ENCODE results near the gene COL11A2. TPM values are rescaled to one million over a fixed set of nuclear protein-coding genes. Genes with fewer than 3 reads are reported as not detected.

Gene COL11A2
- polyA plus RNA-seq, 3 donors: 0.57 TPM; not detected in 2

DNA sequence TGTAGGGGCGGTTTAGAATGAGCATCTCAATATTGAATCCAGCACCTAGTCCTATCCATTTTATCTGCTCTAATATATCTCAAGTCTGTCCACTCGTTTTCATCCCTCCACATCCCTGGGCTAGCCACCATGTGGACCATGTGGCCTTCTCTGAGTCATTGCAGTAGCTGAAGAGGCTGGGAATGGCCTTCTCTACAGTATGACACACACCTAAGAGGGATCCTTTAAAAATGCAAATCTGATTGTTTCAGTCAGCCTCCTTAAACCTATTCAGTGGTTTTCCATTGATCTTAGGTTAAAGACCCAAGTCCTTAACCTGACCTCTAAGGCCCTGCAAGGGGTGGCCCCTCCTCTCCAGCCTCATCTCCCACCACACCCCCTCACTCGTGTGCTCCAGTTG is 25.4 kb upstream of the COL11A2 start:
- Histone ChIP-seq H3K4me2 (replicated peaks; ENCODE audit: extremely low read depth, low read length, poor library complexity, severe bottlenecking) (no peak overlapping the region), H3K9me3 (replicated peaks in 1 of 2; ENCODE audit: control insufficient read depth in 1 of 2, insufficient read depth in 1 of 2, low read length in 2 of 2) (no peaks in the 10 kb centered on the region), H3K27ac (ENCODE audit: low read depth in 1 of 2, low read length in 2 of 2) (no peak overlapping the region), H3K36me3 (replicated peaks in 1 of 2; ENCODE audit: control insufficient read depth in 1 of 2, insufficient read depth in 2 of 2, low read length in 2 of 2) (no peaks in the 10 kb centered on the region), H3K79me2 (ENCODE audit: insufficient read depth, low read length) (no peaks in the 10 kb centered on the region), H3K27me3 (ENCODE audit: control insufficient read depth in 2 of 2, insufficient read depth in 2 of 2, low read length in 2 of 2) (peaks cover 12 to 28% of the 10 kb centered on the region in 2 donors), H4K20me1 (ENCODE audit: insufficient read depth, low read length) (no peaks in the 10 kb centered on the region), H3K9ac (ENCODE audit: insufficient read depth, low read length, poor library complexity, severe bottlenecking) (no peak overlapping the region), H3K4me1 (ENCODE audit: control insufficient read depth in 1 of 2, insufficient read depth in 2 of 2, low read length in 2 of 2) (peaks cover 11 to 13% of the 10 kb centered on the region in 2 donors), H3K4me3 (replicated peaks in 1 of 3; ENCODE audit: low read depth in 2 of 3, low read length in 3 of 3) (no peak overlapping the region), H2AFZ (ENCODE audit: insufficient read depth, low read depth, low read length, poor library complexity, severe bottlenecking) (no peak overlapping the region)
- no peak for DNase-seq
- peaks cover under 1 to 8% of the 10 kb centered on the region in 2 donors for H3K36me3 Mint-ChIP-seq
- no peak for TF ChIP-seq CTCF (IDR thresholded peaks at IDR 0.05)
- H3K27ac Mint-ChIP-seq: no peak overlapping the region
- intact Hi-C loops (cut with micrococcal nuclease): no loop called here
- peaks cover 0 to 7% (median under 1%) of the 10 kb centered on the region in 7 donors for H3K9me3 Mint-ChIP-seq
- WGBS (ENCODE audit: insufficient coverage): 69% methylated on average over 2 of the region's 3 CpGs
- peaks cover 15% of the 10 kb centered on the region for H3K4me1 Mint-ChIP-seq
- H3K27me3 Mint-ChIP-seq (ENCODE audit: low read depth in 3 of 3): peaks cover 33 to 37% (median 34%) of the 10 kb centered on the region in 3 donors
- H3K4me3 Mint-ChIP-seq: no peak overlapping the region

DNA sequence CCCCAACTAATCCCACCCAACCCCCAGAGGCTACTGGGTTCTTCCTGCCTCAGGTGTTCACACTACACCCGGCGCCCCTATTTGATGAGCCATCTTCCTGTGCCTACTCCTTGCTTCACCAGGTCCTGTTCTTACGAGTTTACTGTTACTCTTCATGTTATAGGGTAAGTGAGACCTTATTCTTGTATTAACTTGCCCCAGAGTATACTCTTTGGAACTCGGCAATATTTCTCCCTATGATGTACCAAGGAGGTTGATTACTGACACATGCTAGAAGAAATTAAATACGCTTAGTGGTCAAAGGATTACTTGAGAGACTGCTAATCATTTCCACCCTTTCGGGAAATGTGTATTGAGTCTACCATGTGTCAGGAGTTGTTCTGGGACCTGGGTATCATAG is 25.0 kb upstream of the COL11A2 start:
- Histone ChIP-seq H3K4me3 (replicated peaks in 1 of 3; ENCODE audit: low read depth in 2 of 3, low read length in 3 of 3) (no peak overlapping the region), H3K27ac (ENCODE audit: low read depth in 1 of 2, low read length in 2 of 2) (no peak overlapping the region), H3K27me3 (ENCODE audit: control insufficient read depth in 2 of 2, insufficient read depth in 2 of 2, low read length in 2 of 2) (peaks cover 10 to 32% of the 10 kb centered on the region in 2 donors), H3K4me2 (replicated peaks; ENCODE audit: extremely low read depth, low read length, poor library complexity, severe bottlenecking) (no peak overlapping the region), H2AFZ (ENCODE audit: insufficient read depth, low read depth, low read length, poor library complexity, severe bottlenecking) (no peak overlapping the region), H4K20me1 (ENCODE audit: insufficient read depth, low read length) (no peaks in the 10 kb centered on the region), H3K4me1 (ENCODE audit: control insufficient read depth in 1 of 2, insufficient read depth in 2 of 2, low read length in 2 of 2) (peaks cover 14 to 16% of the 10 kb centered on the region in 2 donors), H3K36me3 (replicated peaks in 1 of 2; ENCODE audit: control insufficient read depth in 1 of 2, insufficient read depth in 2 of 2, low read length in 2 of 2) (peaks cover 0 to 2% of the 10 kb centered on the region in 2 donors), H3K9ac (ENCODE audit: insufficient read depth, low read length, poor library complexity, severe bottlenecking) (no peak overlapping the region), H3K9me3 (replicated peaks in 1 of 2; ENCODE audit: control insufficient read depth in 1 of 2, insufficient read depth in 1 of 2, low read length in 2 of 2) (no peaks in the 10 kb centered on the region), H3K79me2 (ENCODE audit: insufficient read depth, low read length) (no peaks in the 10 kb centered on the region)
- Mint-ChIP-seq H3K4me1 (peaks cover 19% of the 10 kb centered on the region), H3K27ac (no peak overlapping the region), H3K27me3 (ENCODE audit: low read depth in 3 of 3) (peaks cover 36 to 39% (median 37%) of the 10 kb centered on the region in 3 donors), H3K4me3 (no peak overlapping the region), H3K36me3 (peaks cover 4 to 13% of the 10 kb centered on the region in 2 donors), H3K9me3 (peaks cover 0 to 7% (median 0%) of the 10 kb centered on the region in 7 donors)
- no CpG with 5 or more reads among the region's 6 CpGs for WGBS (ENCODE audit: insufficient coverage)
- TF ChIP-seq CTCF (IDR thresholded peaks at IDR 0.05): no peak
- intact Hi-C loops (cut with micrococcal nuclease): no loop called here
- DNase-seq: no peak
